T-helper 2 cell (primary cell): ENCODE results near the gene MRAP2.
"Not testable (repeated sequence)": the region's sequence is repeated elsewhere in the genome, so short reads cannot be mapped to it uniquely, and the experiment has no call there.

Source experiments
- DNase-seq, 5 experiments: peaks; one replicate each; pipeline versions ENCODE4 v3.0.0 to v3.0.0-alpha.2; 2012 to 2022

MRAP2 gene

DNA sequence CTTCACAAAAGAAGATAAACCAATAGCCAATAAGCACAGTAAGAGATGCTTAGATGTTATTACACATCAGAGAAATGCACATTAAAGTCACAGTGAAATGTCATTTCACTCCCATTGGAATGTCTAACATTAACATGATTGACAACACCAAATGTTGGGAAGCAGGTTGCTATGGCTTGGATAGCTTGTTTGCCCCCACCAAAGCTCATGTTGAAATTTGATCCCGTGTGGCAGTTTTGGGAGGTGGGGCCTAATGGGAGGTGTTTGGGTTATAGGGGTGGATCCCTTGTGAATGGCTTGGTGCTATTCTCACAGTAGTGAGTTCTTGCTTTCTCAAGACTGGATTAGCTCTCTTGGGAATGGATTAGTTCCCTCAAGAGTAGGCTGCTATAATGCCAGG is 44.8 kb downstream of the MRAP2 start:
- no peak for DNase-seq

DNA sequence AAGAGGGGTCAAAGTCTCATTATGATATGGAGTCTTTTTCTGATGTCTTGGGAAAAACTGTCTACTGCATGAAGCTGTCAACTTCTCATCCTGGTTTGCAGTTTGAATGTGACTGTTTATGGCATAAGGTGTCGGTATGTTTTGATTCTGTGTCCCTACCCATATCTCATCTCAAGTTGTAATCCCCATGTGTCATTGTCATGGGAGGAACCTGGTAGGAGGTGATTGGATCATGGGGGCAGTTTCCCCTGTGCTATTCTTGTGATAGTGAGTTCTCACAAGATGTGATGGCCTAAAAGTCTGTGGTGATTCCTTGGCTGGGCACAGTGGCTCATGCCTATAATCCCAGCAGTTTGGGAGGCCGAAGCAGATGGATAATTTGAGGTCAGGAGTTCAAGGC is 47.6 kb downstream of the MRAP2 start:
- DNase-seq = no peak

DNA sequence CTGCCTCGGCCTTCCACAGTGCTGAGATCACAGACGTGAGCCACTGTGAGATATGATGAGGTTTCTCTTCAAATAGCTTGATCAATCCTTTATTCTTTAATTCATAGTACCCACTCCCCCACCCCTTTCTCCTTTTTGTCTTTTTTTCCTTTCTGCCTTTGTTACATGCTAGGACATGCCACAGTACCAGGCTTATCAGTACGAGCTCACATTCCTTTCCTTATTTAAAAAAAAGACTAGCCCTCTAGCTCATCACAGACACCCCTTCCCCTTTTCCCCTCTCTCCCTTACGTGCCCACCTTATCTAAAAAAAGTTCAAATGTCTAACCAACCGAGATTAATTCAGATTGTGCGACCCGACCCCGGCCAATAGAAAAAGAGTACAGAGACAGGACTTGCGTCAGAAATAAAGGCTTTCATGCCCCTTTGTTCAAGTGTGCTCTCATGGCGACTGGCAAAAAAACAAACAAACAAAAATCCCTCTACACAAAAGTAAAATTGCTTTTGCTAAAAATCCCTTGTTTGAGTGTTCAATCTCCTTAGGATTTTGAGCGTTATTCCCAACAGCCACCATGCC is 49.2 kb downstream of the MRAP2 start:
- DNase-seq = no peak

DNA sequence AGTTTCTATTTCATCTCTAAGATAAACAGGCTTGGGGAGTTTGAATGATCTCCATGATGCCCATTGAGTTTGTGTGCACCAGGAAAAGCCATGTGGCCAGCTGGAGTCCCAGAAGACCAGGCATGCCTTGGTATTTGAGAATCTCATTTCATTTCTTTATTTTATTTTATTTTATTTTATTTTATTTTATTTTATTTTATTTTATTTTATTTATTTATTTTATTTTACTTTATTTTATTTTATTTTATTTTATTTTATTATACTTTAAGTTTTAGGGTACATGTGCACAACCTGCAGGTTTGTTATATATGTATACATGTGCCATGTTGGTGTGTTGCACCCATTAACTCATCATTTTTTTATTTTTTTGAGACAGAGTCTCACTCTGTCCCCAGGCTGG is 51.1 kb downstream of the MRAP2 start:
- DNase-seq = not testable (repeated sequence)

DNA sequence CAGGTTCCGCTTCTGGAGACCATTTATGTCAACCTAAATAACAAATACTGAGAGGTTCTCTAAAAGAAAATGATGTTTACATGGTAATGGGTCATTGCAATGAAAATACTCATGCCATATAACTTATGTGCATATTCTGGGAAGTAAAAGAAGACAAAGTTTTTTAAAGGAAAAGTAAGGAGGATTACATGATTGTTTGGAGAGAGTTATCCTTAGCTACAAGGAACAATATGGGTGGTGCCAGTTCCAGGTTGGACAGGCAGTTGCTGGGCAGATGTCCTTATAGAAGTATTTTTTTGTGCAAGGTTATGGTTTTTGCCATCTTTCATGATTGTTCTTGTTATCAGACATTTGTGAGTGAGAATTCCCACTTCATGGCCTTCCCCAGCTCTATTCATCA is 52.5 kb downstream of the MRAP2 start:
- DNase-seq = no peak

DNA sequence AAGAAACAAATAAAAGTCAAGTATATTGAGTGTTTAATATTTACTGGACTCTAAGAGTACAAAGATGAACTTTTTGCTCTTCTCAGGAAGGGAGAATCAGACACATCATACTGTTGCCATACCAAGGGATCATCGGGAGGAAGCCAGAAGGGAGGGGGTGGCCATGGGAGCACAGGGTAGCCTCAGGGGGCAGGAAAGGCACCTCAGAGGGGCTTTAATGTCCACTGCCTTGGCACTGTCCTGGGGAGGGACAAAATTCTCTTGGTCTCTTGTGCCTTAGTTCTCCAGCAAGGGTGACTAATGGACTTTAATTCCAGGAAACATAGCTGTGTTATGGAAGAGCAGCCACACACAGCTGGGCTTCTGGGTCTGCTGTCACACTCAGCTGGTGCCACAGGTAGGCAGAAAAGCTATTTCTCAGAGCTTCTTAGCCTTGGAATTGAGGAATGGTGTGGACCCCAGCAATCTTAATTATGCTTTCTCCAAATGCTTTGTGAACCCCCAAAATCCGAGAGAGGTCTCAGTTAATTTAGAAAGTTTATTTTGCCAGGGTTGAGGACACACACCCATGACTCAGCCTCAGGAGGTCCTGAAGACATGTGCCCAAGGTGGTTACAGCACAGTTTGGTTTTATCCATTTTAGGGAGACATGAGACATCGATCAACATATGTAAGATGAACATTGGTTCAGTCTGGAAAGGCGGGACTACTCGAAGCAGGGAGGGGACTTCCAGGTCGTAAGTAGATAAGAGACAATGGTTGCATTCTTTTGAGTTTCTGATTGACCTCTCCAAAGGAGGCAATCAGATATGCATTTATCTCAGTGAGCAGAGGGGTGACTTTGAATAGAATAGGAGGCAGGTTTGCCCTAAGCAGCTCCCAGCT is 53.2 kb downstream of the MRAP2 start:
- DNase-seq = no peak

DNA sequence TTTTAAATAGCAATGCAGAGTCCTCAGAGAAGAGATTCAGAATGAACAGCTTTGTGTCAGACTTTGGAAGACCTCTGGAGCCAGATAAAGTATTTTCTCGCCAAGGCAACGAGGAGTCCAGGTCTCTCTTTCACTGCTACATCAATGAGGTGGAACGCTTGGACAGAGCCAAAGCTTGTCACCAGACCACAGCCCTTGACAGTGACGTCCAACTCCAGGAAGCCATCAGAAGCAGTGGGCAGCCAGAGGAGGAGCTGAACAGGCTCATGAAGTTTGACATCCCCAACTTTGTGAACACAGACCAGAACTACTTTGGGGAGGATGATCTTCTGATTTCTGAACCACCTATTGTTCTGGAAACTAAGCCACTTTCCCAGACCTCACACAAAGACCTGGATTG is 55.5 kb downstream of the MRAP2 start:
- DNase-seq = no peak

DNA sequence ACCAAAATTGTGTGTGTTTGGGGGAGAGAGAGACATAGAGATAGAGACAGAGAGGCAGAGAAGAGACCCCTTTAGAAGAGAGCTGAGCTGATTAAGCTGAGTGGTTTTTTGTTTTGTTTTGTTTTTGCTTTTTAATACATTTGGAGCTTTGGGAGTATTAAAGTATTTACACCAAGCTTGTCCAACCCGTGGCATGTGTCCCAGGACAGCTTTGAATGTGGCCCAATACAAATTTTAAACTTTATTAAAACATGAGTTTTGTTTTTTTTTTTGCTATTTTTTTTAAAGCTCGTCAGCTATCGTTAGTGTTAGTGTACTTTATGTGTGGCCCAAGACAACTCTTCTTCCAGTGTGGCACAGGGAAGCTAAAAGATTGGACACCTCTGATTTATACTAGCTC is 56.0 kb downstream of the MRAP2 start:
- DNase-seq = no peak

DNA sequence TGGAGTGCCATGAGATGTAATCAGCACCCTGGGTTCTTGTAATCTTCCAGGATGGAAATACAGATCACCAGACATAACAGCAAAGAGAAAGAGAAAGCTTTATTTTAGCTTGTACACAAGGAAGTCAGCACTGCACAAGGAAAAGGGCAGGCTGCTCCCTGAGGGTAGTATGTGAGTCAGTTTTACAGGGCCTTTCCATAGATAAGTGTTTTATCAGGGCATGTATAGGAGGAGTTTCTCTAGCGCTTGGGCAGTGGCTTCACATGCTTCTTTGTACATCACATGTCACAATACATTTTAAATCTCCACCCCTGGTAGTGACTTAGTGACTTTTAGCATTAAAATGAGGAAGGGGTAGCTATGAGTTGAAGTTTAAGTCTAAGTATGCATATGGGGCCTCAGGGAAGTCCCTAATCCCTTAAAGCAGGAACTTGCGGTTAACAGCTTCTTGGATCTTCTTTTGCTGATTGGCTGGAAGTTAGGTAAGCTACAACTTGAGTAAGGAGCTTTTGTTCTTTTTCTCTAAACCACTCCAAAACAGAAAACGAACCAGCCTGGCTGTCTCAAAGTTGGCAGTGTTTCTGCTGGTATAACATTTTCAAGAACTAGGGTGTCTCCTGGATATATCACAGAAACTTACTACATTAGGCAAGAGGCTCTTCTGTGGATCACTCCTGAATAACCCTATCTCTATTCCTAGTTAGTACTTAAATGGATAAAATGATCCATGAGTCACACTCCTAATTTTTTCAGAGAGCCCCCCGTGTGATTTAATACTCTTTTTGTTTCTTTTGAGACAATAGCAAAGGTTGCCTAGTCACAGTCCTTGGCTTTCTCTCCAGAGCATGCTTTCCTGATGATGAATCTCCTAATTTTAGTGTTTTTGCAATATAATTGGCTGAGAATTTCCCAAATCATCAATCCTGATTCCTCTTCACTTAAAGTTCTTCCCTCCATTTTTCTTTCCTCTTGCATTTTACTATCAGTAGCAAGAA is 60.2 kb downstream of the MRAP2 start:
- DNase-seq = no peak

DNA sequence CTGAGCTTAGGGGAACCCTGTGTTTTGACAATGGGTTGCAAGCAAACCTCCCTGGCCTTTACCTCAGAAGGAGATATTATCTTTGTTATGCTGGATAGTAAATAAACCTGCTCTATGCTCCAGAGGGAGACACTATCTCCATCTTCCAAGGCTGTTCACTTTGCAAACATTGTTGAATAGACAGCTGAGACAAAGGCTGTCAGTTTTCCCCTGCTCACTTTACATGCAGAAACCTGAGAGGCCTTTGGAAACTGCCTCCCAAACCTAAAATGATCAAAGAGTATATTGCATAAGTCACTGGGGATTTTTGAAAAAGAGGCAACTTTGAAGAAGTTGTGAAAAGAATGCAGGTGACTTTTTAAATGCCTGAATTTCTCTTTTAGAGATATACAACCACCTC is 61.6 kb downstream of the MRAP2 start:
- no peak for DNase-seq

DNA sequence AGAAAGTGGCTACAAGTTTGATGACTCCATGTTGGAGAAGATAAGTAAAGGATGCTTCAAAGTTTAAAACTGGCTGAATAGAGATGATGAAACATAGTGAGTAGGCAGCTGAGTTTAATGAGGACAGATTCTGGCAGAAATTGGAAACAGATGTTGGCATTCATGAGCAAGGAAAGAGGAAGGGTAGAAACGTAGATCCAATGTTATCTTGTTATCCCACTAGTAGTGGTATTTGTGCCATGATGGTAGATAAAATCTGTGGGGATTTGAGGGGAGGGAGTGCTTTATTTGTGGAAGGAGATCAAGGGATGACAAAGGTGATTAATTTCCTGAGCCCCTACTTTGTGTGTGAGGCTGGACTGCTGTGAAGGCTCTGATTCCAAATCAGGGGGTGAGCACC is 69.5 kb downstream of the MRAP2 start:
- DNase-seq = no peak

DNA sequence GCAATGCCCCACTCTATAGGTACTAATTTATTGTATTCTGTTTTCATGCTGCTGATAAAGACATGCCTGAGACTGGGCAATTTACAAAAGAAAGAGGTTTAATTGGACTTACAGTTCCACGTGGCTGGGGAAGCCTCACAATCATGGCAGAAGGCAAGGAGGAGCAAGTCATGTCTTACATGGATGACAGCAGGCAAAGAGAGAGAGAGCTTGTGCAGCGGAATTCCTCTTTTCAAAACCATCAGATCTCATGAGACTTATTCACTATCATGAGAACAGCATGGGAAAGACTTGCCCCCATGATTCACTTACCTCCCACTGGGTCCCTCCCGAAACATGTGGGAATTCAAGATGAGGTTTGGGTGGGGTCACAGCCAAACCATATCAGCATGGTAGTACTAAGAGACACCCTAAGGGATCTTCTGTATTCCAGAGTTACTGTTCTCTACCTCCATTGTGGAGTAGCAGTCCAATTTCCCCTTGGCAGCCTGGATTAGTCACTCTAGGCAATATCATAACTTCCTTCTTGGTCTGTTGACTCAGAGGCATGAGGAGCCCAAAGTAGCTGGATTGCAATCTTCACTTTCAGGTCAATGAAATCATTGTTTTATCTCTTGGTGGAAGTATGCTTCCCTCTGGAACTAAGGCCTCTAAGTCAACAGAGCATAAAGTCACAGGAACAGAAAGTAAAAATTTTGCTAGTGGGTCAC is 71.8 kb downstream of the MRAP2 start:
- not testable (repeated sequence) for DNase-seq

DNA sequence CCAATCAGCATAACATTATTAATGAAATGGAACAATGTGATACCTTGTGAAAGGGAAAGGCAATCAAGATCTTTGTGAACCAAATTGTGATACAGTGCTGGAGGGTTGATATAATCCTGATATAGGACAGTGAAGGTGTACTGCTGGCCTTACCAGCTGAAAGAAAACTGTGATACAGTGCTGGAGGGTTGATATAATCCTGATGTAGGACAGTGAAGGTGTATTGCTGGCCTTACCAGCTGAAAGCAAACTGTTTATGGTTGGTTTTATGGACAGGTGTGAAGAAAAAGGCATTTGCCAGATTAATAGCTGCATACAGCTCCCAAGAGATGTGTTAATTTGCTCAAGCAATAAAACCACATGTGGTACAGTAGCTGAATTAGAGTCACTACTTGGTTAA is 73.9 kb downstream of the MRAP2 start:
- DNase-seq = no peak

DNA sequence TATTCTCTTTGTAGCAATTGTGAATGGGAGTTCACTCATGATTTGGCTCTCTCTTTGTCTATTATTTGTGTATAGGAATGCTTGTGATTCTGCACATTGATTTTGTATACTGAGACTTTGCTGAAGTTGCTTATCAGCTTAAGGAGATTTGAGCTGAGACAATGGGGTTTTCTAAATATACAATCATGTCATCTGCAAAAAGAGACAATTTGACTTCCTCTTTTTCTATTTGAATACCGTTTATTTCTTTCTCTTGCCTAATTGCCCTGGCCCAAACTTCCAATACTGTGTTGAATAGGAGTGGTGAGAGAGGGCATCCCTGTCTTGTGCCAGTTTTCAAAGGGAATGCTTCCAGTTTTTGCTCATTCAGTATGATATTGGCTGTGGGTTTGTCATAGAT is 77.8 kb downstream of the MRAP2 start:
- DNase-seq = not testable (repeated sequence)

DNA sequence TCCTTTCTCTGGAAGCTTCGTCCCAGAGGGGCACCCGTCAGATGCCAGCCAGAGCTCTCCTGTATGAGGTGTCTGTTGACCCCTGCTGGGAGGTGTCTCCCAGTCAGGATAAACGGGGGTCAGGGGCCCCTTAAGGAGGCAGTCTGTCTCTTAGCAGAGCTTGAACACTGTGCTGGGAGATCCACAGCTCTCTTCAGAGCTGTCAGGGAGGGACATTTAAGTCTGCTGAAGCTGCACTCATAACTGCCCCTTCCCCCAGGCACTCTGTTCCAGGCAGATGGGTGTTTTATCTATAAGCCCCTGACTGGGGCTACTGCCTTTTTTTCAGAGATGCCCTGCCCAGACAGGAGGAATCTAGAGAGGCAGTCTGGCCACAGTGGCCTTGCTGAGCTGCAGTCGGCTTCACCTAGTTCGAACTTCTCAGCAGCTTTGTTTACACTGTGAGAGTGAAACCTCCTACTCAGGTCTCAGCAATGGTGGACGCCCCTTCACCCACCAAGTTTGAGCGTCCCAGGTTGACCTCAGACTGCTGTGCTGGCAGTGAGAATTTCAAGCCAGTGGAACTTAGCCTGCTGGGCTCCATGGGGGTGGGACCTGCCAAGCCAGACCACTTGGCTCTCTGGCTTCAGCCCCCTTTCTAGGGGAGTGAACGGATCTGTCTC is 81.5 kb downstream of the MRAP2 start:
- DNase-seq = not testable (repeated sequence)

DNA sequence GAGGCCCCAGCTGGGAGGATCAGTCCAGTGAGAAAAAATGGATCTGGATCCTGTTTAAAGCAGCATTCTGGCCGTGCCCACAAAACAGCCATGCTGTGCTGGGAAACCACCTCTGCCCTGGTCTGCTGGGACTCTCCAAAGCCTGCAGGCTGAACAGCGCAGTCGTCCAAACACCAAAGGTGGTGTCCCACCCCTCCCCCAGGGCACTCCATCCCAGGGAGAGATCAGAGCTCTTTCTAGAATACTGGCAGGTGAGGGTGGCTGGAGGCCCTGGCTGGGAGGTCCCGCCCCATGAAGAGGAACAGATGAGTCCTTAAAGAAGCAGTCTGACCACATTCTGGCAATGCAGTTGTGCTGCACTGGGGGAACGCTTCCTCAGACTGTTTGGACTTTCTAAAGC is 84.6 kb downstream of the MRAP2 start:
- no peak for DNase-seq

DNA sequence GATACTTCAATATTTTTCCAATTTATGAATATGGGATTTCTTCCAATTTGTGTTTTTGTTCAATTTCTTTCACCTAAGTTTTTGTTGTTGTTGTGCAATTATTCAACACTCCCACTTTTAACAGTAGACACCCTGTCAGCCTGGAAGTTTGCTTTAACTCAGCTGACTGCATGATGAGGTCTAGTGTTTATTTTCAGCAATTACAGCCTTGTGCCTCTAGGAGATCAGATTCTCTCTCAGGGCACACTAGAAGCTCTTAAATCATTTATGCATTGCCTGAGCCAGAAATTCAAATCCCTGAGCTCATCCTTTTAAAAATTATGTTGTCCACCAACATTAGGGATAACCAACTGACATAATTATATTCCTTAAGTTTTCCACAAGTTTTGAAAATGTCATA is 85.7 kb downstream of the MRAP2 start:
- DNase-seq = no peak

DNA sequence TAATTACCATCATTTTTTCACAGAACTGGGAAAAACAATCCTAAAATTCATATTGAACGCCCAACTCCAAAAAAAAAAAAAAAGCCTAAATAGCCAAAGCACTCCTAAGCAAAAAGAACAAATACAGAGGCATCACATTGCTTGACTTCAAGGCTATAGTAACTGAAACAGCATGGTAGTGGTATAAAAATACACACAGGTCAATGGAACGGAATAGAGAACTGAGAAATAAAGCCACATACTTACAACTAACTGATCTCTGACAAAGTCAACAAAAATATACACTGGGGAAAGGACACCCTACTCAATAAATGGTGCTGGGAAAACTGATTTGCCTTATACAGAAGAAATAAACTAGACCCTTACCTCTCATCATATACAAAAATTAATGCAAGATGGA is 89.6 kb downstream of the MRAP2 start:
- DNase-seq = no peak

DNA sequence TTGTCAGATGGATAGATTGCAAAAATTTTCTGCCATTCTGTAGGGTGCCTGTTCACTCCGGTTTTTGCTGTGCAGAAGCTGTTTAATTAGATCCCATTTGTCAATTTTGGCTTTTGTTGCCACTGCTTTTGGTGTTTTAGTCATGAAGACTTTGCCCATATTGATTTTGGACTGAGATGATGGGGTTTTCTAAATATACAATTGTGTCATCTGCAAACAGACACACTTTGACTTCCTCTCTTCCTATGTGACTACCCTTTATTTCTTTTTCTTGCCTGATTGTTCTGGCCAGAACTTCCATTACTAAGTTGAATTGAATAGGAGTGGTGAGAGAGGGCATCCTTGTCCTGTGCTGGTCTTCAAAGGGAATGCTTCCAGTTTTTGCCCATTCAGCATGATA is 96.0 kb downstream of the MRAP2 start:
- not testable (repeated sequence) for DNase-seq

DNA sequence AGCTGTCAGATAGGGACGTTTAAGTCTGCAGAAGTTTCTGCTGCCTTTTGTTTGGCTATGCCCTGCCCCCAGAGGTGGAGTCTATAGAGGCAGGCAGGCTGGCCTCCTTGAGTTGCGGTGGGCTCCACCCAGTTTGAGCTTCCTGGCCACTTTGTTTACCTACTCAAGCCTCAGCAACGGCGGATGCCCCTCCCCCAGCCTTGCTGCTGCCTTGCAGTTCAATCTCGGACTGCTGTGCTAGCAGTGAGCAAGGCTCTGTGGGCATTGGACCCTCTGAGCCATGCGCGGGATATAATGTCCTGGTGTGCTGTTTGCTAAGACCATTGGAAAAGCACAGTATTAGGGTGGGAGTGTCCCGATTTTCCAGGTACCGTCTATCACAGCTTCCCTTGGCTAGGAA is 99.8 kb downstream of the MRAP2 start:
- DNase-seq = not testable (repeated sequence)

DNA sequence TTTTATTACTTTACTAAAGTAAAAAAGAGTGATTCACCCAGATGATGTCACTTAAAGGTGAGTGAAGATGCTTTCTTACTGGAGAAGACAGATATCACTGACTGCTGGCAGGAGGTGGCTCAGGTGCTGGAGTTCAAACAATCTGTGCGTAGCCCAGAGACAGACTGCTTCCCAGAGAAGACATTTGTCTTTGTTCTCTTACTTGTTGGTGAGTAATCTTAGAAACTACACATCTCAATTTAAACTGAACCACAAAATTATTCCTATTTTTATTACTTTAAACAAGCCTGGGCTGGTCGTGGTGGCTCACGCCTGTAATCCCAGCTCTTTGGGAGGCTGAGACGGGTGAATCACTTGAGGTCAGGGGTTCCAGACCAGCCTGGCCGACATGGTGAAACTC is 101.7 kb downstream of the MRAP2 start:
- no peak for DNase-seq
